Astrocyte (in vitro differentiated cells and primary cell): ENCODE measurements around the gene L1TD1. TPM values are rescaled to one million over a fixed set of nuclear protein-coding genes. Genes with fewer than 3 reads are reported as not detected.
A peak's percentile ranks its signal among the peaks of the same experiment; 100 is the strongest.

ENCODE experiments used
- DNase-seq: peaks from one replicate; pipeline ENCODE4 v3.0.0-alpha.2; 2010; ENCODE audit warnings: low read depth
- FAIRE-seq: peaks from 2 replicates; lab custom pipeline; 2011; peaks lifted over from hg19 to GRCh38; lab: Jason Lieb, UNC
- H2AFZ ChIP-seq: 2 replicates; pipeline ENCODE4 v1.6.0; 2012; ENCODE audit warnings: low read depth, low read length, inconsistent platforms
- H3K27ac ChIP-seq: 2 replicates; pipeline ENCODE4 v1.5.1; 2011; ENCODE audit warnings: low read depth, low read length, inconsistent platforms
- H3K27me3 ChIP-seq: 2 replicates; pipeline ENCODE4 v1.6.0; 2011; ENCODE audit warnings: low read length, inconsistent platforms; ENCODE audit not compliant: insufficient read depth
- H3K36me3 ChIP-seq: 2 replicates; pipeline ENCODE4 v1.5.1; 2011; ENCODE audit warnings: low read length, inconsistent platforms; ENCODE audit not compliant: insufficient read depth
- H3K4me1 ChIP-seq: 2 replicates; pipeline ENCODE4 v1.5.1; 2011; ENCODE audit warnings: low read length, inconsistent platforms; ENCODE audit not compliant: insufficient read depth
- H3K4me2 ChIP-seq: 2 replicates; pipeline ENCODE4 v1.6.0; 2012; ENCODE audit warnings: low read length, inconsistent platforms
- H3K4me3 ChIP-seq: 2 replicates; pipeline ENCODE4 v1.5.1; 2011; ENCODE audit warnings: low read depth, mild to moderate bottlenecking, low read length, inconsistent platforms; ENCODE audit not compliant: insufficient read depth
- H3K79me2 ChIP-seq: 2 replicates; pipeline ENCODE4 v1.6.0; 2012; ENCODE audit warnings: mild to moderate bottlenecking, low read length, inconsistent platforms; ENCODE audit not compliant: insufficient read depth
- H3K9ac ChIP-seq: 2 replicates; pipeline ENCODE4 v1.6.0; 2012; ENCODE audit warnings: mild to moderate bottlenecking, low read length, inconsistent platforms
- H3K9me3 ChIP-seq: 2 replicates; pipeline ENCODE4 v1.5.1; 2012; ENCODE audit warnings: low read depth, mild to moderate bottlenecking, low read length, inconsistent platforms; ENCODE audit not compliant: insufficient read depth
- H4K20me1 ChIP-seq: 2 replicates; pipeline ENCODE4 v1.6.0; 2012; ENCODE audit warnings: low read length, inconsistent platforms; ENCODE audit not compliant: insufficient read depth
- H3K27ac Mint-ChIP-seq: one replicate; pipeline ENCODE4 v1.8.0; 2021; ENCODE audit warnings: mild to moderate bottlenecking, mixed read lengths; ENCODE audit not compliant: unreplicated experiment
- H3K27me3 Mint-ChIP-seq: one replicate; pipeline ENCODE4 v1.8.0; 2021; ENCODE audit warnings: low read depth, mixed read lengths; ENCODE audit not compliant: unreplicated experiment
- H3K36me3 Mint-ChIP-seq: one replicate; pipeline ENCODE4 v1.8.0; 2021; ENCODE audit warnings: low read depth, mixed read lengths; ENCODE audit not compliant: unreplicated experiment
- H3K4me1 Mint-ChIP-seq: one replicate; pipeline ENCODE4 v1.8.0; 2021; ENCODE audit warnings: low read depth, mixed read lengths; ENCODE audit not compliant: unreplicated experiment
- H3K4me3 Mint-ChIP-seq: one replicate; pipeline ENCODE4 v1.8.0; 2021; ENCODE audit warnings: mild to moderate bottlenecking, moderate library complexity, mixed read lengths; ENCODE audit not compliant: unreplicated experiment
- H3K9me3 Mint-ChIP-seq: one replicate; pipeline ENCODE4 v1.8.0; 2021; ENCODE audit warnings: mild to moderate bottlenecking, mixed read lengths; ENCODE audit not compliant: unreplicated experiment
- EZH2 ChIP-seq: IDR thresholded peaks from 2 replicates; pipeline ENCODE4 v1.6.1; 2012; ENCODE audit warnings: mild to moderate bottlenecking, low read length, inconsistent platforms; ENCODE audit not compliant: insufficient read depth
- total RNA-seq: library from RNA; stranded (reverse); gene quantifications from 2 replicates; pipeline ENCODE4 v1.2.1, GENCODE V29; 2021
- TF ChIP-seq, protein P1 (sequence below): IDR thresholded peaks from 2 replicates; pipeline ENCODE4 v1.5.1; 2011; ENCODE audit warnings: low read depth, mild to moderate bottlenecking, inconsistent platforms, low read length, moderate library complexity; ENCODE audit not compliant: insufficient read depth

L1TD1 gene
- total RNA-seq, 1 donor from 2014 or later: 9.9 TPM

DNA sequence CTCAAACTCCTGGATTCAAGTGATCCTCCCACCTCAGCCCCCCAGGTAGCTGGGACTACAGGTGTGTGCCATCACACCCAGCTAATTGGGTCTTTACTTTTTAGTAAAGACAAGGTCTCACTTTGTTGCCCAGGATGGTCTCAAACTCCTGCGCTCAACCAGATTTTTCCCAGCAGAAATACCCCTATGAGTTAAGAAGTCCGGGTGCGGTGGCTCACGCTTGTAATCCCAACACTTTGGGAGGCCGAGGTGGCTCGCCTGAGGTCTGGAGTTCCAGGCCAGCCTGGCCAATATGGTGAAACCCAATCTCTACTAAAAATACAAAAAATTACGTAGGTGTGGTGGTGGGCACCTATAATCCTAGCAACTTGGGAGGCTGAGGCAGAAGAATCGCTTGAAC lies 6.5 kb upstream of the L1TD1 start:
- no peak overlapping the region for H3K27ac Mint-ChIP-seq
- Histone ChIP-seq H3K9me3 (no peaks in the 10 kb centered on the region), H3K36me3 (no peaks in the 10 kb centered on the region), H4K20me1 (no peaks in the 10 kb centered on the region), H3K4me2 (no peak overlapping the region), H3K27me3 (peaks cover 3% of the 10 kb centered on the region), H3K79me2 (no peaks in the 10 kb centered on the region), H3K9ac (no peak overlapping the region), H3K4me1 (no peaks in the 10 kb centered on the region), H3K27ac (no peak overlapping the region), H3K4me3 (no peak overlapping the region), H2AFZ (no peak overlapping the region)
- no peaks in the 10 kb centered on the region for H3K27me3 Mint-ChIP-seq
- H3K9me3 Mint-ChIP-seq: no peaks in the 10 kb centered on the region
- no peaks in the 10 kb centered on the region for H3K4me1 Mint-ChIP-seq
- no peaks in the 10 kb centered on the region for H3K36me3 Mint-ChIP-seq
- TF ChIP-seq EZH2: no peak
- TF ChIP-seq, protein P1, sequence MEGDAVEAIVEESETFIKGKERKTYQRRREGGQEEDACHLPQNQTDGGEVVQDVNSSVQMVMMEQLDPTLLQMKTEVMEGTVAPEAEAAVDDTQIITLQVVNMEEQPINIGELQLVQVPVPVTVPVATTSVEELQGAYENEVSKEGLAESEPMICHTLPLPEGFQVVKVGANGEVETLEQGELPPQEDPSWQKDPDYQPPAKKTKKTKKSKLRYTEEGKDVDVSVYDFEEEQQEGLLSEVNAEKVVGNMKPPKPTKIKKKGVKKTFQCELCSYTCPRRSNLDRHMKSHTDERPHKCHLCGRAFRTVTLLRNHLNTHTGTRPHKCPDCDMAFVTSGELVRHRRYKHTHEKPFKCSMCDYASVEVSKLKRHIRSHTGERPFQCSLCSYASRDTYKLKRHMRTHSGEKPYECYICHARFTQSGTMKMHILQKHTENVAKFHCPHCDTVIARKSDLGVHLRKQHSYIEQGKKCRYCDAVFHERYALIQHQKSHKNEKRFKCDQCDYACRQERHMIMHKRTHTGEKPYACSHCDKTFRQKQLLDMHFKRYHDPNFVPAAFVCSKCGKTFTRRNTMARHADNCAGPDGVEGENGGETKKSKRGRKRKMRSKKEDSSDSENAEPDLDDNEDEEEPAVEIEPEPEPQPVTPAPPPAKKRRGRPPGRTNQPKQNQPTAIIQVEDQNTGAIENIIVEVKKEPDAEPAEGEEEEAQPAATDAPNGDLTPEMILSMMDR: no peak
- no peak for DNase-seq
- no peak for FAIRE-seq
- H3K4me3 Mint-ChIP-seq: no peak overlapping the region

DNA sequence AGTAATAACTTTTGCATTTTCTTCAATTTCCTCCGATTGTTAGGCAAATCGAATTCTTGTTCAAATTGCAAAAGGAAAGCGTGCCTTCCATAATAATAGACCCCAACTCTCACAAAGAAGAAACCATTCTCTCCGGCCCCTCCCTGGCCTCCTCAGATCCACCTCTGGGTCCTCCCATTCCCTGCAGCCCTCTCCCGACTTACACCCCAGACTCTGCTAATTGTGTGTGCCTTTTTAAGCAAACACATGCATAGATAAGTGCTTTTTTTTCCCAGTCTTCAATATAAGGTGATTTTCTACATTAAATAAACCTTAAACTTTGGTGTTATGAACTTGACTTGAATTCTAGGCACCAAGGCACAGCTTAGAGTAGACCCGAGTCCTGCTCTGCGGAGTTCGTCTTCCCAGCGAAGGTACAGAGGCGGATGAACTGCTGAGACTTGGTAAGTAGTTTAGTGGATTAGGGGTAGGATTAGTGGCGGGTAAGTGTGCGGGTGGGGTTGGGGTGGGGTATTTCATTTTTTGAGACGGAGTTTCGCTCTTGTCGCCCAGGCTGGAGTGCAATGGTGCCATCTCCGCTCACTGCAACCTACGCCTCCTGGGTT lies 1.5 kb downstream of the L1TD1 start:
- FAIRE-seq (no peak), DNase-seq (no peak)
- Mint-ChIP-seq H3K36me3 (no peaks in the 10 kb centered on the region), H3K9me3 (peaks cover 3% of the 10 kb centered on the region), H3K27me3 (peaks cover 13% of the 10 kb centered on the region), H3K4me3 (peak overlapping the region; percentile 92), H3K4me1 (peaks cover 13% of the 10 kb centered on the region), H3K27ac (no peak overlapping the region)
- no peak overlapping the region for H3K27ac ChIP-seq
- H3K36me3 ChIP-seq: no peaks in the 10 kb centered on the region
- H3K27me3 ChIP-seq: peaks cover 33% of the 10 kb centered on the region
- no peaks in the 10 kb centered on the region for H3K9me3 ChIP-seq
- no peak overlapping the region for H2AFZ ChIP-seq
- no peak overlapping the region for H3K9ac ChIP-seq
- no peaks in the 10 kb centered on the region for H3K4me1 ChIP-seq
- no peak overlapping the region for H3K4me3 ChIP-seq
- H3K4me2 ChIP-seq: no peak overlapping the region
- TF ChIP-seq, protein P1: no peak
- peak; percentile 42 for TF ChIP-seq EZH2
- no peaks in the 10 kb centered on the region for H3K79me2 ChIP-seq
- H4K20me1 ChIP-seq: no peaks in the 10 kb centered on the region

DNA sequence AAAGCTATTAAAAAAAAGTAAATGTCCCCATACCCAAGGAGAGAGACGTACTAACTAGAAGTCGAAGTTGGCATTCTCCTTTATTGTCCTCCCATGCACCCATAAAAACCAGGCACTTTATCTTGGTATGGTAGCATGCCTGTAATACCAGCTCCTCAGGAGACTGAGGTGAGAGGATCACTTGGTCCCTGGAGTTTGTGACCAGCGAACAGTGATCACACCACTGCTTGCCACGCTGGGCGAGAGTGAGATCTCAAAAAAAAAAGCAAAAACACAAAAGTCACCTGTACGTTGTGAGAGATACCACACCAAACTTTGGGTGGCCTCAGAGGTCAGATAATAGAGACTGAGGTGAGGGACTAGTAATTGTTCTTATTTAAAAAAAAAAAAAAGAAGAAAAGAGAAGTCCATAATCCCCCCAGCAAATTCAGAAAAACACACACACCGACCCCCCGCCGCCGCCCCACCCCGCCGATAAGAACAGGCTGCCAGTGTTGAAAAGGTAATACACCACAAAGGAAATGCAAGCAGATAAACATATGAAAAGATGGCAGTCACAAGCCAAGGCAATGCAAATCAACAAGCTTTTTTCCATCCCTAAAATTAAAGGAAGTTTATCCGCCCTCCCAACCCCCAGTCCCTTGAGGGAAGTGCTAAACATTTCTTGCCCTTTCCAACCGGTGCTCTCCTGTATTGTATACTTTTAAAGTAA lies 3.6 kb downstream of the L1TD1 start:
- Mint-ChIP-seq H3K36me3 (peaks cover 2% of the 10 kb centered on the region), H3K4me3 (no peak overlapping the region)
- FAIRE-seq: no peak

More for the DNA sequence above, 3.6 kb downstream of the L1TD1 start:
- no peaks in the 10 kb centered on the region for H4K20me1 ChIP-seq
- no peak overlapping the region for H3K4me3 ChIP-seq
- no peak for DNase-seq
- peaks cover 33% of the 10 kb centered on the region for H3K27me3 ChIP-seq
- H3K9ac ChIP-seq: no peak overlapping the region
- no peaks in the 10 kb centered on the region for H3K36me3 ChIP-seq
- peak overlapping the region; percentile 83 for H3K27ac Mint-ChIP-seq
- H3K79me2 ChIP-seq: no peaks in the 10 kb centered on the region
- H3K27ac ChIP-seq: no peak overlapping the region
- TF ChIP-seq, protein P1: no peak
- no peak for TF ChIP-seq EZH2
- no peak overlapping the region for H3K4me2 ChIP-seq
- H3K9me3 ChIP-seq: no peaks in the 10 kb centered on the region
- H2AFZ ChIP-seq: no peak overlapping the region
- H3K27me3 Mint-ChIP-seq: peaks cover 13% of the 10 kb centered on the region
- peaks cover 13% of the 10 kb centered on the region for H3K4me1 Mint-ChIP-seq
- H3K9me3 Mint-ChIP-seq: peaks cover 3% of the 10 kb centered on the region
- no peaks in the 10 kb centered on the region for H3K4me1 ChIP-seq
